ENCODE results near the gene CDC6.
A peak's percentile ranks its signal among the peaks of the same experiment; 100 is the strongest.

CDC6 gene

GRCh38 chr17:40331743-40332641, 44.3 kb downstream of the CDC6 start:
- Histone ChIP-seq H3K36me3 (ENCODE audit: control insufficient read depth in 2 of 2, insufficient read depth in 1 of 2, low read length in 2 of 2) (peaks cover 0 to 23% of the 10 kb centered on the region in 2 experiments; a peak in 2 of 3 replicates), H3K9me3 (ENCODE audit: control insufficient read depth, insufficient read depth, low read depth, low read length) (no peaks in the 10 kb centered on the region), H3K27ac (ENCODE audit: extremely low read depth, low read depth, low read length) (no peak overlapping the region), H3K4me1 (ENCODE audit: control insufficient read depth, insufficient read depth, low read length) (peaks cover 20% of the 10 kb centered on the region), H3K4me3 (ENCODE audit: low read depth, low read length) (no peak overlapping the region)
- ChIA-PET CTCF (interaction anchor here (1.2 kb wide), 1 partner anchor 27 kb away, joined by 3 read pairs; no protein-coding TSS in a partner anchor), POLR2A (interaction anchor here (1.8 kb wide), 1 partner anchor 15 kb away, joined by 9 read pairs; no protein-coding TSS in a partner anchor)
- TF ChIP-seq ZNF518A (tag by site-specific recombination; conservative IDR thresholded peaks at IDR 0.05; ENCODE audit: low read depth) (no peak), HIC1 (tag by site-specific recombination; IDR thresholded peaks at IDR 0.05) (peak; percentile 82), ZNF777 (tag by site-specific recombination; IDR thresholded peaks at IDR 0.05; ENCODE audit: borderline replicate concordance) (no peak), OSR2 (tag by site-specific recombination; IDR thresholded peaks at IDR 0.05) (no peak), ZNF157 (tag by site-specific recombination; IDR thresholded peaks at IDR 0.05) (peak; percentile 81), ZNF596 (tag by site-specific recombination; IDR thresholded peaks at IDR 0.05) (no peak), EGR2 (tag by site-specific recombination; IDR thresholded peaks at IDR 0.05; ENCODE audit: low read depth) (peak; percentile 84), ZFHX2 (tag by site-specific recombination; conservative IDR thresholded peaks at IDR 0.05) (peak; percentile 89), ZNF280D (tag by site-specific recombination; IDR thresholded peaks at IDR 0.05) (no peak)

GRCh38 chr17:40333781-40334448, 46.2 kb downstream of the CDC6 start:
- H3K4me3 ChIP-seq (ENCODE audit: low read depth, low read length): no peak overlapping the region
- ChIA-PET CTCF (interaction anchor here (0.6 to 1.6 kb wide), 6 partner anchors 12 to 199 kb away, joined by 3 to 6 read pairs (median 3); no protein-coding TSS in a partner anchor), POLR2A (interaction anchor here (0.5 to 1.5 kb wide), 5 partner anchors 10 to 193 kb away, joined by 3 to 5 read pairs (median 3); partner anchors contain the start of gene CASC3)
- H3K36me3 ChIP-seq (ENCODE audit: control insufficient read depth in 2 of 2, insufficient read depth in 1 of 2, low read length in 2 of 2): peaks cover 0 to 26% of the 10 kb centered on the region in 2 experiments; a peak in 2 of 3 replicates
- H3K27ac ChIP-seq (ENCODE audit: extremely low read depth, low read depth, low read length): no peak overlapping the region
- peaks cover 15% of the 10 kb centered on the region for H3K4me1 ChIP-seq (ENCODE audit: control insufficient read depth, insufficient read depth, low read length)
- TF ChIP-seq PRDM10 (tag by site-specific recombination; IDR thresholded peaks at IDR 0.05): peak; percentile 63
- TF ChIP-seq HIC1 (tag by site-specific recombination; IDR thresholded peaks at IDR 0.05): no peak
- no peak for TF ChIP-seq ZBTB1 (tag by site-specific recombination; IDR thresholded peaks at IDR 0.05)
- TF ChIP-seq TCF7L2 (IDR thresholded peaks at IDR 0.05; ENCODE audit: borderline replicate concordance, low read depth, low read length): no peak
- TF ChIP-seq ZFHX2 (tag by site-specific recombination; conservative IDR thresholded peaks at IDR 0.05): peak; percentile 26; the same call in 1 of the 2 replicates
- no peak for TF ChIP-seq ZNF580 (tag by site-specific recombination; IDR thresholded peaks at IDR 0.05)
- H3K9me3 ChIP-seq (ENCODE audit: control insufficient read depth, insufficient read depth, low read depth, low read length): no peaks in the 10 kb centered on the region

Measured in HEK293 (cell line).